GM12878 (cell line): ENCODE results near the gene NPAS3. TPM values are rescaled to one million over a fixed set of nuclear protein-coding genes. Genes with fewer than 3 reads are reported as not detected.

Source experiments
- ATAC-seq: fragments of 200-7000 bp; cut with Tn5 transposase; 3 replicates; pipeline ENCODE4 v1.9.1; 2020; ENCODE audit warnings: mild to moderate bottlenecking, moderate library complexity
- BruUV-seq: library from RNA; stranded (reverse); fragments of 400-500 nt; replicated peaks from 2 replicates; lab custom pipeline; 2021; lab: Mats Ljungman, UMichigan
- CTCF ChIA-PET: fragments of 300-600 bp; sonication (Branson Sonifier 250); formaldehyde crosslinking; extraction: SDS; loops from one replicate; lab custom pipeline; 2021; ENCODE audit warnings: inconsistent platforms; lab: Yijun Ruan, JAX
- POLR2A ChIA-PET: fragments of 350-600 bp; formaldehyde crosslinking; extraction: SDS; loops from one replicate; lab custom pipeline; 2021; ENCODE audit warnings: inconsistent platforms; lab: Charles Lee
- RAD21 ChIA-PET: fragments of 300-600 bp; sonication (Branson Sonifier 250); formaldehyde crosslinking; loops from one replicate; lab custom pipeline; 2023; ENCODE audit warnings: antibody characterized with exemption; ENCODE audit not compliant: unreplicated experiment; lab: Charles Lee
- SMC1A ChIA-PET: fragments of 300-600 bp; sonication (Branson Sonifier 250); formaldehyde crosslinking; loops from one replicate; lab custom pipeline; 2023; ENCODE audit not compliant: unreplicated experiment, uncharacterized antibody; lab: Charles Lee
- DNase-seq: peaks from one replicate; pipeline ENCODE4 v3.0.0-alpha.2; 2011; ENCODE audit warnings: low read depth, low spot score
- FAIRE-seq: peaks from 3 replicates; lab custom pipeline; 2011; peaks lifted over from hg19 to GRCh38; lab: Jason Lieb, UNC
- H2AFZ ChIP-seq: 2 replicates; pipeline ENCODE4 v1.6.0; 2011; ENCODE audit warnings: low read depth, low read length, control low read depth; ENCODE audit not compliant: control insufficient read depth
- H3K27ac ChIP-seq: 2 replicates; pipeline ENCODE4 v1.5.1; 2011; ENCODE audit warnings: control low read depth; ENCODE audit not compliant: control insufficient read depth, insufficient read depth
- H3K27me3 ChIP-seq, 2 experiments: replicated peaks in 1 of 2; 2 replicates each; pipeline versions ENCODE4 v1.6.0 to v1.6.1; 2011; ENCODE audit warnings: low read length in 1 of 2; ENCODE audit not compliant: control insufficient read depth in 2 of 2, insufficient read depth in 2 of 2
- H3K36me3 ChIP-seq, 2 experiments: 2 replicates each; pipeline ENCODE4 v1.5.1; 2011; ENCODE audit warnings: low read length in 1 of 2; ENCODE audit not compliant: control insufficient read depth in 2 of 2, insufficient read depth in 2 of 2
- H3K4me1 ChIP-seq: 2 replicates; pipeline ENCODE4 v1.6.1; 2011; ENCODE audit warnings: mild to moderate bottlenecking, low read length, moderate library complexity, mixed read lengths; ENCODE audit not compliant: control insufficient read depth, insufficient read depth
- H3K4me2 ChIP-seq: 2 replicates; pipeline ENCODE4 v1.6.0; 2011; ENCODE audit warnings: control low read depth; ENCODE audit not compliant: control insufficient read depth, insufficient read depth
- H3K4me3 ChIP-seq: fragments of 200-600 bp; sonication (generic); 2 replicates; pipeline ENCODE4 v1.5.1; 2016
- H3K79me2 ChIP-seq: 2 replicates; pipeline ENCODE4 v1.6.0; 2011; ENCODE audit warnings: low read length; ENCODE audit not compliant: control insufficient read depth, insufficient read depth
- H3K9ac ChIP-seq: 2 replicates; pipeline ENCODE4 v1.8.0; 2011; ENCODE audit warnings: low read length, control low read depth, mixed read lengths; ENCODE audit not compliant: control insufficient read depth, insufficient read depth
- H3K9me3 ChIP-seq: replicated peaks from 3 replicates; pipeline ENCODE4 v1.5.1; 2011; ENCODE audit warnings: mild to moderate bottlenecking, low read length; ENCODE audit not compliant: control insufficient read depth, insufficient read depth
- H4K20me1 ChIP-seq: 2 replicates; pipeline ENCODE4 v1.6.0; 2011; ENCODE audit not compliant: control insufficient read depth, insufficient read depth
- ATF2 ChIP-seq: IDR thresholded peaks from 2 replicates; pipeline ENCODE4 v1.6.1; 2012; ENCODE audit warnings: low read length, inconsistent platforms
- CBX3 ChIP-seq: fragments of 200-600 bp; sonication (generic); IDR thresholded peaks from 2 replicates; pipeline ENCODE4 v1.6.1; 2016; ENCODE audit warnings: low read depth, borderline replicate concordance
- PML ChIP-seq: IDR thresholded peaks from 2 replicates; pipeline ENCODE4 v1.6.1; 2012; ENCODE audit warnings: low read length, inconsistent platforms
- RAD21 ChIP-seq: IDR thresholded peaks from 2 replicates; pipeline ENCODE4 v1.6.1; 2011; ENCODE audit warnings: mild to moderate bottlenecking, low read depth, low read length, moderate library complexity; ENCODE audit not compliant: insufficient read depth
- RBBP5 ChIP-seq: fragments of 200-600 bp; sonication (generic); conservative IDR thresholded peaks from 2 replicates; pipeline ENCODE4 v1.6.1; 2016
- WGBS: methylation state at CpG from one replicate; pipeline ENCODE4 v1.1.6; 2016; ENCODE audit warnings: low lambda C conversion rate; ENCODE audit not compliant: insufficient replicate concordance, insufficient coverage; ENCODE audit errors: missing lambda C conversion rate; 5-methylcytosine and 5-hydroxymethylcytosine counted together
- in situ Hi-C: fragments of 300-500 bp; cut with MboI; formaldehyde crosslinking; loops from 9 replicates; pipeline ENCODE4 v1.14.3; 2018; ENCODE audit warnings: mixed read lengths
- intact Hi-C: fragments of 100-400 bp; cut with micrococcal nuclease; formaldehyde crosslinking; loops from one replicate; pipeline ENCODE4 v1.14.2; 2022; ENCODE audit not compliant: unreplicated experiment
- polyA plus RNA-seq, 11 experiments: library from polyadenylated mRNA; depleted of rRNA in 4 of 11; unstranded in 6 of 11; stranded (reverse) in 5 of 11; fragments of >200 nt; fragmentation: Nextera tagmentation in 4 of 11; fragmentation: Illumina TruSeq in 1 of 11; extraction: Ambion mirVana in 4 of 11; extraction: Trizol in 1 of 11; gene quantifications; 1 replicate in 1 of 11; 2 replicates in 10 of 11; pipeline versions ENCODE4 v1.2.1 to v1.2.3, GENCODE V29; 2011 to 2016; ENCODE audit warnings: inconsistent platforms in 2 of 11, missing spikeins in 2 of 11, low read depth in 1 of 11
- total RNA-seq, 4 experiments: library from RNA; depleted of rRNA in 3 of 4; stranded (reverse); fragments of >200 nt in 3 of 4; fragmentation: Illumina TruSeq in 1 of 4; extraction: Trizol in 1 of 4; gene quantifications; 2 replicates each; pipeline versions ENCODE4 v1.2.1 to v1.2.3, GENCODE V29; 2013 to 2021
- TF ChIP-seq, protein P1 (sequence below), 3 experiments: IDR thresholded peaks in 2 of 3; conservative IDR thresholded peaks in 1 of 3; 2 replicates each; pipeline ENCODE4 v1.5.1; 2011; ENCODE audit warnings: low read depth in 3 of 3, low read length in 3 of 3, mild to moderate bottlenecking in 3 of 3, control low read depth in 2 of 3, moderate library complexity in 2 of 3, inconsistent platforms in 1 of 3, mixed read lengths in 1 of 3; ENCODE audit not compliant: control insufficient read depth in 2 of 3, insufficient read depth in 1 of 3; ENCODE audit errors: extremely low read depth in 1 of 3

NPAS3 gene
- total and polyA plus RNA-seq, 10 of the 15 experiments (the other 5 are each of a cell fraction or from before 2014, with no cell fraction given) = under 0.01 to 2.7 (median 0.03) TPM; not detected in 6

GRCh38 chr14:33184587-33184986 is 245.9 kb downstream of the NPAS3 start:
- Histone ChIP-seq H4K20me1 (no peaks in the 10 kb centered on the region), H3K9ac (no peak overlapping the region), H3K9me3 (no peaks in the 10 kb centered on the region), H3K79me2 (no peaks in the 10 kb centered on the region), H3K4me2 (no peak overlapping the region), H3K36me3 (no peaks in the 10 kb centered on the region), H2AFZ (no peak overlapping the region), H3K27ac (no peak overlapping the region), H3K4me3 (no peak overlapping the region), H3K27me3 (no peaks in the 10 kb centered on the region), H3K4me1 (no peaks in the 10 kb centered on the region)
- no TSS peak for BruUV-seq
- TF ChIP-seq CBX3 (no peak), RAD21 (peak; percentile 39)
- TF ChIP-seq, protein P1, sequence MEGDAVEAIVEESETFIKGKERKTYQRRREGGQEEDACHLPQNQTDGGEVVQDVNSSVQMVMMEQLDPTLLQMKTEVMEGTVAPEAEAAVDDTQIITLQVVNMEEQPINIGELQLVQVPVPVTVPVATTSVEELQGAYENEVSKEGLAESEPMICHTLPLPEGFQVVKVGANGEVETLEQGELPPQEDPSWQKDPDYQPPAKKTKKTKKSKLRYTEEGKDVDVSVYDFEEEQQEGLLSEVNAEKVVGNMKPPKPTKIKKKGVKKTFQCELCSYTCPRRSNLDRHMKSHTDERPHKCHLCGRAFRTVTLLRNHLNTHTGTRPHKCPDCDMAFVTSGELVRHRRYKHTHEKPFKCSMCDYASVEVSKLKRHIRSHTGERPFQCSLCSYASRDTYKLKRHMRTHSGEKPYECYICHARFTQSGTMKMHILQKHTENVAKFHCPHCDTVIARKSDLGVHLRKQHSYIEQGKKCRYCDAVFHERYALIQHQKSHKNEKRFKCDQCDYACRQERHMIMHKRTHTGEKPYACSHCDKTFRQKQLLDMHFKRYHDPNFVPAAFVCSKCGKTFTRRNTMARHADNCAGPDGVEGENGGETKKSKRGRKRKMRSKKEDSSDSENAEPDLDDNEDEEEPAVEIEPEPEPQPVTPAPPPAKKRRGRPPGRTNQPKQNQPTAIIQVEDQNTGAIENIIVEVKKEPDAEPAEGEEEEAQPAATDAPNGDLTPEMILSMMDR (IDR thresholded peaks at IDR 0.05 in 2 of 3, conservative IDR thresholded peaks at IDR 0.05 in 1 of 3; ENCODE audit: control insufficient read depth in 2 of 3, extremely low read depth in 1 of 3, insufficient read depth in 1 of 3, low read depth in 3 of 3, low read length in 3 of 3) = peak in 1 of 3 experiments; percentile 36; a peak in 1 of 6 replicates
- 46% methylated on average over 2 of the region's 2 CpGs for WGBS
- SMC1A ChIA-PET = interaction anchor here (0.7 to 1.3 kb wide), 2 partner anchors 608 to 1044 kb away, joined by 3 read pairs; no protein-coding TSS in a partner anchor
- no peak for FAIRE-seq
- intact Hi-C loops (no loop called here), in situ Hi-C loops (no loop called here)
- DNase-seq = no peak
- no peak for ATAC-seq
- POLR2A ChIA-PET = no interaction called here
- RAD21 ChIA-PET = interaction anchor here (0.8 to 1.4 kb wide), 2 partner anchors 491 to 608 kb away, joined by 3 to 4 read pairs; no protein-coding TSS in a partner anchor
- CTCF ChIA-PET = no interaction called here

GRCh38 chr14:33186656-33187055 is 248.0 kb downstream of the NPAS3 start:
- ChIA-PET POLR2A (no interaction called here), SMC1A (interaction anchor here (0.5 to 1.3 kb wide), 2 partner anchors 1094 to 1145 kb away, joined by 3 read pairs; no protein-coding TSS in a partner anchor), CTCF (interaction anchor here (0.7 kb wide), 1 partner anchor 606 kb away, joined by 3 read pairs; no protein-coding TSS in a partner anchor), RAD21 (no interaction called here)
- Histone ChIP-seq H4K20me1 (no peaks in the 10 kb centered on the region), H3K9me3 (no peaks in the 10 kb centered on the region), H3K27me3 (no peaks in the 10 kb centered on the region), H2AFZ (no peak overlapping the region), H3K4me3 (no peak overlapping the region), H3K27ac (no peak overlapping the region), H3K4me2 (no peak overlapping the region), H3K4me1 (no peaks in the 10 kb centered on the region), H3K9ac (no peak overlapping the region), H3K36me3 (no peaks in the 10 kb centered on the region), H3K79me2 (no peaks in the 10 kb centered on the region)
- FAIRE-seq (no peak), ATAC-seq (no peak), DNase-seq (no peak)
- intact Hi-C loops = no loop called here
- in situ Hi-C loops = no loop called here
- BruUV-seq = no TSS peak
- TF ChIP-seq ATF2 (no peak), PML (no peak), RBBP5 (no peak)
